ENCODE measurements around the gene INPP5J. TPM values are rescaled to one million over a fixed set of nuclear protein-coding genes. Genes with fewer than 3 reads are reported as not detected.

INPP5J gene
- total RNA-seq, 1 experiment from 2014 or later = 6.2 TPM

GRCh38 chr22:31084811-31085492 lies 37.8 kb upstream of the INPP5J start (continued):
- TF ChIP-seq SMAD3 (CRISPR knock-in tag; IDR thresholded peaks at IDR 0.05; ENCODE audit: borderline replicate concordance) (no peak; the same call in 1 of the 2 replicates), NFATC4 (CRISPR knock-in tag; IDR thresholded peaks at IDR 0.05) (no peak), ZNF512 (CRISPR knock-in tag; IDR thresholded peaks at IDR 0.05; ENCODE audit: borderline replicate concordance) (no peak), ZNF425 (CRISPR knock-in tag; conservative IDR thresholded peaks at IDR 0.05) (no peak), ZNF121 (CRISPR knock-in tag; IDR thresholded peaks at IDR 0.05) (no peak), HMGXB4 (CRISPR knock-in tag; IDR thresholded peaks at IDR 0.05) (peak; percentile 96), CTCF (IDR thresholded peaks at IDR 0.05) (peak; percentile 84), STAT6 (CRISPR knock-in tag; conservative IDR thresholded peaks at IDR 0.05; ENCODE audit: low read depth) (no peak), CREB1 (CRISPR knock-in tag; IDR thresholded peaks at IDR 0.05) (no peak), ELF4 (CRISPR knock-in tag; IDR thresholded peaks at IDR 0.05; ENCODE audit: low read depth) (no peak), ZNF423 (CRISPR knock-in tag; IDR thresholded peaks at IDR 0.05) (peak; percentile 40; the same call in 1 of the 2 replicates), TCF7 (CRISPR knock-in tag; IDR thresholded peaks at IDR 0.05; ENCODE audit: low read depth) (no peak), HMGA2 (CRISPR knock-in tag; IDR thresholded peaks at IDR 0.05) (no peak), ATF3 (CRISPR knock-in tag; conservative IDR thresholded peaks at IDR 0.05) (no peak), ETV6 (CRISPR knock-in tag; IDR thresholded peaks at IDR 0.05) (peak; percentile 83), E2F5 (CRISPR knock-in tag; IDR thresholded peaks at IDR 0.05) (peak; percentile 59; the same call in 1 of the 2 replicates), OVOL2 (CRISPR knock-in tag; IDR thresholded peaks at IDR 0.05; ENCODE audit: borderline replicate concordance) (no peak), FOXK1 (CRISPR knock-in tag; IDR thresholded peaks at IDR 0.05) (peak; percentile 78), ESRRA (CRISPR knock-in tag; IDR thresholded peaks at IDR 0.05; ENCODE audit: borderline replicate concordance) (no peak), IRF2 (CRISPR knock-in tag; IDR thresholded peaks at IDR 0.05; ENCODE audit: borderline replicate concordance, low read depth) (no peak), USF2 (CRISPR knock-in tag; IDR thresholded peaks at IDR 0.05) (peak; percentile 54), ZNF219 (CRISPR knock-in tag; IDR thresholded peaks at IDR 0.05; ENCODE audit: borderline replicate concordance) (peak; percentile 66; the same call in 1 of the 2 replicates), USF1 (CRISPR knock-in tag; IDR thresholded peaks at IDR 0.05) (peak; percentile 60; the same call in 1 of the 2 replicates), ATF2 (CRISPR knock-in tag; IDR thresholded peaks at IDR 0.05; ENCODE audit: borderline replicate concordance, low read depth) (no peak)

Data from WTC11 (cell line).